ENCODE measurements around the gene ABCA7.

ABCA7 gene

GRCh38 chr19:1004803-1005664 lies 34.9 kb upstream of the ABCA7 start:
- no peak for DNase-seq

- no peak for DNase-seq
Observed at GRCh38 chr19:1006711-1007398, 33.1 kb upstream of the ABCA7 start.

- no peak for DNase-seq
Observed at GRCh38 chr19:1007399-1008251, 32.3 kb upstream of the ABCA7 start.

- no peak for DNase-seq
Observed at GRCh38 chr19:1008268-1009040, 31.5 kb upstream of the ABCA7 start.

GRCh38 chr19:1009041-1009980 lies 30.6 kb upstream of the ABCA7 start:
- no peak for DNase-seq

- DNase-seq: no peak
Observed at GRCh38 chr19:1009981-1010538, 29.8 kb upstream of the ABCA7 start.

- no peak for DNase-seq
Observed at GRCh38 chr19:1010586-1011510, 29.1 kb upstream of the ABCA7 start.

- DNase-seq: no peak
Observed at GRCh38 chr19:1011831-1012333, 28.0 kb upstream of the ABCA7 start.

GRCh38 chr19:1012334-1012733 lies 27.6 kb upstream of the ABCA7 start:
- DNase-seq: no peak

GRCh38 chr19:1013218-1013617 lies 26.7 kb upstream of the ABCA7 start:
- DNase-seq: no peak

GRCh38 chr19:1014161-1015060 lies 25.5 kb upstream of the ABCA7 start:
- no peak for DNase-seq

GRCh38 chr19:1015061-1015781 lies 24.7 kb upstream of the ABCA7 start:
- no peak for DNase-seq

- DNase-seq: no peak
Observed at GRCh38 chr19:1015782-1016646, 23.9 kb upstream of the ABCA7 start.

GRCh38 chr19:1016647-1017114 lies 23.2 kb upstream of the ABCA7 start:
- DNase-seq: no peak

- DNase-seq: no peak
Observed at GRCh38 chr19:1017115-1017905, 22.6 kb upstream of the ABCA7 start.

- DNase-seq: no peak
Observed at GRCh38 chr19:1017906-1018305, 22.0 kb upstream of the ABCA7 start.
